ENCODE measurements around the gene RIPOR2.
"Not testable (repeated sequence)": the region's sequence is repeated elsewhere in the genome, so short reads cannot be mapped to it uniquely, and the experiment has no call there.

The RIPOR2 gene

GRCh38 chr6:24949020-24949569 is 13.3 kb upstream of the RIPOR2 start:
- TF ChIP-seq POLR2A (IDR thresholded peaks at IDR 0.05; ENCODE audit: extremely low read depth, insufficient read length) (no peak), MAX (IDR thresholded peaks at IDR 0.05; ENCODE audit: low read depth, low read length) (no peak), MYC (IDR thresholded peaks at IDR 0.05; ENCODE audit: low read depth, low read length) (no peak)
- TF ChIP-seq, protein P1, sequence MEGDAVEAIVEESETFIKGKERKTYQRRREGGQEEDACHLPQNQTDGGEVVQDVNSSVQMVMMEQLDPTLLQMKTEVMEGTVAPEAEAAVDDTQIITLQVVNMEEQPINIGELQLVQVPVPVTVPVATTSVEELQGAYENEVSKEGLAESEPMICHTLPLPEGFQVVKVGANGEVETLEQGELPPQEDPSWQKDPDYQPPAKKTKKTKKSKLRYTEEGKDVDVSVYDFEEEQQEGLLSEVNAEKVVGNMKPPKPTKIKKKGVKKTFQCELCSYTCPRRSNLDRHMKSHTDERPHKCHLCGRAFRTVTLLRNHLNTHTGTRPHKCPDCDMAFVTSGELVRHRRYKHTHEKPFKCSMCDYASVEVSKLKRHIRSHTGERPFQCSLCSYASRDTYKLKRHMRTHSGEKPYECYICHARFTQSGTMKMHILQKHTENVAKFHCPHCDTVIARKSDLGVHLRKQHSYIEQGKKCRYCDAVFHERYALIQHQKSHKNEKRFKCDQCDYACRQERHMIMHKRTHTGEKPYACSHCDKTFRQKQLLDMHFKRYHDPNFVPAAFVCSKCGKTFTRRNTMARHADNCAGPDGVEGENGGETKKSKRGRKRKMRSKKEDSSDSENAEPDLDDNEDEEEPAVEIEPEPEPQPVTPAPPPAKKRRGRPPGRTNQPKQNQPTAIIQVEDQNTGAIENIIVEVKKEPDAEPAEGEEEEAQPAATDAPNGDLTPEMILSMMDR (IDR thresholded peaks at IDR 0.05; ENCODE audit: low read depth, low read length) = no peak
- H3K4me3 ChIP-seq (ENCODE audit: low read depth, low read length) = no peak overlapping the region
- DNase-seq (ENCODE audit: low read depth) = no peak

GRCh38 chr6:24948261-24948660 is 12.5 kb upstream of the RIPOR2 start:
- not testable (repeated sequence) for DNase-seq (ENCODE audit: low read depth); H3K4me3 ChIP-seq (ENCODE audit: low read depth, low read length)

DNA sequence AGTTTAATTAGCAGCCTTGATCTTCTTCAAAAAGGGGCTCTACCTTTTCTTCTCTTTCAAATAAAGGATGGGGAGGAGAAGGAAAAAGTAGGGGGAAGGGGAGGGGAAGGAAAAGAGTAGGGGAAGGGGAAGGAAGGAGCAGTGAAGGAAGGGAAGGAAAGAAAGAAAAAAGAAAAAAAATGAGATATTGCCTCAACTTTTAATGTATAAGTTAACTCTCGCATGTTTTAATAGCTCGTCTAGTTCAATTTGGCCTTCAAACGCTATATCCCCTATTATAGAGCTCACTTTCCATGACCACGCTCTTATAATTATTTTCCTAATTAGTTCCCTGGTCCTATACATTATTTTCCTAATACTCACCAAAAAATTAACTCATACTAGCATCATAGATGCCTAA is 11.9 kb upstream of the RIPOR2 start:
- DNase-seq (ENCODE audit: low read depth) = no peak
- no peak for TF ChIP-seq MAX (IDR thresholded peaks at IDR 0.05; ENCODE audit: low read depth, low read length)
- TF ChIP-seq POLR2A (IDR thresholded peaks at IDR 0.05; ENCODE audit: extremely low read depth, insufficient read length) = no peak
- TF ChIP-seq MYC (IDR thresholded peaks at IDR 0.05; ENCODE audit: low read depth, low read length) = no peak
- TF ChIP-seq, protein P1 (IDR thresholded peaks at IDR 0.05; ENCODE audit: low read depth, low read length) = no peak
- no peak overlapping the region for H3K4me3 ChIP-seq (ENCODE audit: low read depth, low read length)

- no peak for DNase-seq (ENCODE audit: low read depth)
- TF ChIP-seq MYC (IDR thresholded peaks at IDR 0.05; ENCODE audit: low read depth, low read length) (no peak), MAX (IDR thresholded peaks at IDR 0.05; ENCODE audit: low read depth, low read length) (no peak), POLR2A (IDR thresholded peaks at IDR 0.05; ENCODE audit: extremely low read depth, insufficient read length) (no peak)
- TF ChIP-seq, protein P1 (IDR thresholded peaks at IDR 0.05; ENCODE audit: low read depth, low read length) = no peak
- no peak overlapping the region for H3K4me3 ChIP-seq (ENCODE audit: low read depth, low read length)
These were observed 9.3 kb upstream of the RIPOR2 start for GRCh38 chr6:24945054-24945453.

DNA sequence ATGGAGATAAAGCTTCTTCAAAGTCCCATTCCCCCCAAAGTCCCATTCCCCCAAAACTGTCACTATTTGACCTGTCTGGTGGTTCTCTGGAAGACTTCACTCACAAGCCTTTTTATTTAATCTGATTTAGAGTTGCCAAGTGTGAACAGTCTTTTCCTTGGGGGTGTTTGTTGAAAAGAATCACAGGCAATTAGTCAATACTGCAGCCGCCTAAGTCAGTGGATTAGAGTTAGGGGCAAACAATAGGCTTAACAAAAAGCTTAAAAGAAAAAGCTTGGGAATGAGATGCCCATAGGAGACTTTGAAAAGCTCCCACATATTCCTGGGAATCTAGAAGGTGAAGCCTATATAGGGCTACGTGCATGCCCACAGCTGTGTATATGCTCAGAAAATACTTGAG is 8.0 kb upstream of the RIPOR2 start:
- TF ChIP-seq POLR2A (IDR thresholded peaks at IDR 0.05; ENCODE audit: extremely low read depth, insufficient read length) (no peak), MYC (IDR thresholded peaks at IDR 0.05; ENCODE audit: low read depth, low read length) (no peak), MAX (IDR thresholded peaks at IDR 0.05; ENCODE audit: low read depth, low read length) (no peak)
- TF ChIP-seq, protein P1 (IDR thresholded peaks at IDR 0.05; ENCODE audit: low read depth, low read length) = no peak
- H3K4me3 ChIP-seq (ENCODE audit: low read depth, low read length) = no peak overlapping the region
- no peak for DNase-seq (ENCODE audit: low read depth)

DNA sequence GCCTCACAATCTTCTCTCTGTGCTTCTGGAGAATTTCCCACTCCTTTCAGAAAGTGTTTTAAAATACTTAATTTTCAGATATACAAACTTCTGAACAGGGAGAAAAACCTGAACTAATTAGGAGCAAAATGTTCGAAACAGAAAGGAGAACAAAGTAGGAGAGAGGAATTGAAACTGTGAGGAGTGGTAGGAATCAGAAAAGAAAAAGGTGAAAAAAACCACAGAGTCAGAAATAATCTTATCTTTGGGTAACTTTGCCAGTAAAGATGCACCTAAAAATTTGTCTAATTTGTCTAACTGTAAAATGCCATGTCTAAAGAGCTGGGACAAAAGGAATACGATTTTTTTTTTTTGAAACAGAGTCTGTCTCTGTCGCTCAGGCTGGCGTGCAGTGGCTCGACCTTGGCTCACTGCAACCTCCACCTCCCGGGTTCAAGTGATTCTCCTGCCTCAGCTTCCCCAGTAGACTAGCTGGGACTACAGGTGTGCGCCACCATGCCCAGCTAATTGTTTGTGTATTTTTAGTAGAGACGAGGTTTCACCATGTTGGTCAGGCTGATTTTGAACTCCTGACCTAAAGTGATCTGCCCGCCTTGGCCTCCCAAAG is 4.7 kb upstream of the RIPOR2 start:
- TF ChIP-seq MAX (IDR thresholded peaks at IDR 0.05; ENCODE audit: low read depth, low read length) = no peak
- no peak for TF ChIP-seq POLR2A (IDR thresholded peaks at IDR 0.05; ENCODE audit: extremely low read depth, insufficient read length)
- no peak for TF ChIP-seq MYC (IDR thresholded peaks at IDR 0.05; ENCODE audit: low read depth, low read length)
- TF ChIP-seq, protein P1 (IDR thresholded peaks at IDR 0.05; ENCODE audit: low read depth, low read length) = no peak
- H3K4me3 ChIP-seq (ENCODE audit: low read depth, low read length) = no peak overlapping the region
- no peak for DNase-seq (ENCODE audit: low read depth)
